Islet precursor cell (in vitro differentiated cells): ENCODE measurements around the gene ATP6V1B1.
A peak's percentile ranks its signal among the peaks of the same experiment; 100 is the strongest.

ENCODE experiments used
- DNase-seq: peaks from one replicate; pipeline ENCODE4 v3.0.0-alpha.2; 2018

The ATP6V1B1 gene

DNA sequence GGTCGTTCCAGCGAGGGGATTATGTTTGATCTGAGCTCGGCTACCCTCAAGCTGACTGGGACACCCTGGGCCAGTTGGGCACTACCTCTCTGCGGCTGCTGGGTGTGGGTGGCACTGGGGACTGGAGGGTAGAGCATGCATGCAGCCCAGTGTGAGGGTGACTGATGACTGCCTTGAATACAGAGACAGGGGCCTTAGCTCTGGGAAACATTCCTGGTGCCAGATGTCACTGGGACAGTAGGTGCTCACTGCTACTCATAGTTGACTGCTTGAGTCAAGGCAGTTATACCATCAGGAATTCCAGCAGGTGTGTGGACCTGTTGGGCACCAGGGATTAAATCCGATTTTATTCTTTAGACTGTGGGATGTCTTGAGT, 33.6 kb upstream of the ATP6V1B1 start:
- no peak for DNase-seq

DNA sequence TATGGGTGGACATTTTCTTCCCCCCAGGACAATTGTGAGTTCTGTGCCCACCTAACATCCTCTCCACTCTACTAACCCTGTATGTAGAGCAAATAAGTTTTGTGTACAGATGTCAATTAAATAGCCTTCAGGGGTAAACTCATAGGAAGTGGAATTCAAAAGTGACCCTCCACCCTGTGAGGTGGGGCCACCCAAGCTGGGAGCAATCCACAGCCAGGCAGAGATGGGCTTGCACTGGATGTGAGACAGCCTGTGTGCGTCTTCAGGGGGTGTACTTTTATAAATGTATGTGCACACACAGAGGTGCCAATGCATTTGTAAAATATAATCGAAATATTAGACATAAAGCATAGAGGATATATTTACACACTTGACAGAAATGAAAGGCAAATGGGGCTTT, 33.1 kb upstream of the ATP6V1B1 start:
- no peak for DNase-seq

DNA sequence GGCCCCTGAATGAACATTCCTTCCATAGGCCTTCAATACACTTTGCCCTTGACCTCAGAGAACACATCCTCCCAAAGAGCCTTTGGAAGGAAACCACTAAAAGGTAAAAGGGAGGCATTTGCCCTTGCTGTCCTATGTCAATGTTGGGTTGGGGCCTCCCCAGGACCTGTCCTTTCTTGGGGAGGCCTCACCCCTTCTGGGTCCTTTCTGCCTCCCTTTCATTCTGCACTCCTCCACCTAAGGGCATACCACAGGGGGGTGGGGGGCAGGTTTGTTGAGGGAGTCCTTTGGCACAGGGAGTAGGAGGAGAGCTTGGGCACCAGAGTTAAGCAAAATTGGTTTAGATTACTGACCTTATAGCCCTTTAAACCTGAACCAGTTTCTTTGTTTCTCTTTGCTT, 32.5 kb upstream of the ATP6V1B1 start:
- DNase-seq, result no peak

DNA sequence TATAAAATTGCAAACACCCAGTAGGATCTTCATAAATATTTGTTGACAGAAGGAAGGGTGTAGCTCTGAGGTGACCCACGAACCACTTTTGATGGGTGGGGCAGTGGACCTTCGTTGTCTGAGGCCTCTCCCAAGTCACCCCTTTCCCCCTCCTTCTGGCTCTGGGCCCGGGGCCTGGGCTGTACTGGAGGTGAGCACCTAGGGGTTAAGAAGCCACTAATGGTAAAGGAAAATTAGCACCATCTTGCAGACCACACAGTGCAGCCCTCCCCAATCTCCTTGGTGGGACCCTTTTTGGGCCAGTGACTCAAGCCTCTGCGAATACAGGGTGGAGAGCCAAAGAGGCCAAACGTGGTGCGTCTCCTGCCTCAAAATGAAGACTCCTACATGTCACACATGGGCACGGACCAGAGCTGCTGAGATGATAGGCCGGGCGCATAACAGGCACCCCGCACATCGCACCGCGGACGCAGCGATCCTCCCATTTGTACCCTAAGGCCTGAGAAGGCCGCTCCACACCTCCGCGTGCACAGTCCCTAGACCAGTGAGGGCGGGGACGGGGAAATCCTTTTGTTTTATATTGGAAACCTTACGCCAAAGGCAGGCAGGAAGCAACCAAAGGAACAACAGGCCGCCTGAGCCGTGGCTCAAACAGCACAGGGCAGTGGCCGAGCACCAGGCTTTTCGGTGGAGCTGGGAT, 31.9 kb upstream of the ATP6V1B1 start:
- peak; percentile 55 for DNase-seq

DNA sequence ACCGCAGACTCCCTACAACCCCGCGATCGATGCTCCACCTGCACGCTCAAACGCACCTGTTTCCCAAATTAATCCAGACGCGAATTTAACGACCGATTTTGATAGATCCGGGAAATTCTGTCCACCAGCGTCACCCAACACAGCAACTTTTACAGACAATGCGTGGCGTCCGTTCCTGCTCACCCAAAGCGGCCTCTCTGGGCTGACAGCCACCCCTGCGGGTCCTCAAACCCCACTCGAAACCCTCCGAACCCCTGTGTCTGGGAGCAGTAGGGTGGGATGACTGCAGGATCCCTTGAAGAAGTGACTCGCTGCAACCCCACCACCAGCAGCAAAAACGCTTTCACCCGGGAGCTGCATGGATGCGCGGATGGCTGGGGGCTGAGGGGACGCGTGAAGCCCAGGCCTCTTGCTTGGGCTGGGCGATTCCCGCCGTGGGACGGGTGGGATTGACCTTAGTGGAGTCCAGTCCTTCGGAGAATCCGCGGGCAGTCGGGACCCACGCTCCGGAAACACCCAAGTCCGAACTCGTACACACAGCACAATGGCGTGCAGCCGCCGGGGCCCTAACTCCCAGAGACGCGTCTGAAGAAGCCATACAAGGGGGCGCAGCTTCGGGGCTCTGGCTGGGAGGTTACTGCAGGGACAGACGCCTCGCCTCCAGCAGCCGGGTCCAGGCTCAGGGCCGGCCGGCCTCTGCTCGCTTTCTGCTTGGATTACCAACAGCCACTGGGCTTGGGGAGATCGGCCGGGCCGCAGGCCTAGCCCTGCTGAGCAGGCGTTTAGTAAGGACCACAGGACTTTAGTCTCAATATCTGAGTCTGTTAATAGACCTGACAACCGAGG, 31.1 kb upstream of the ATP6V1B1 start:
- peak; percentile 61 for DNase-seq

DNA sequence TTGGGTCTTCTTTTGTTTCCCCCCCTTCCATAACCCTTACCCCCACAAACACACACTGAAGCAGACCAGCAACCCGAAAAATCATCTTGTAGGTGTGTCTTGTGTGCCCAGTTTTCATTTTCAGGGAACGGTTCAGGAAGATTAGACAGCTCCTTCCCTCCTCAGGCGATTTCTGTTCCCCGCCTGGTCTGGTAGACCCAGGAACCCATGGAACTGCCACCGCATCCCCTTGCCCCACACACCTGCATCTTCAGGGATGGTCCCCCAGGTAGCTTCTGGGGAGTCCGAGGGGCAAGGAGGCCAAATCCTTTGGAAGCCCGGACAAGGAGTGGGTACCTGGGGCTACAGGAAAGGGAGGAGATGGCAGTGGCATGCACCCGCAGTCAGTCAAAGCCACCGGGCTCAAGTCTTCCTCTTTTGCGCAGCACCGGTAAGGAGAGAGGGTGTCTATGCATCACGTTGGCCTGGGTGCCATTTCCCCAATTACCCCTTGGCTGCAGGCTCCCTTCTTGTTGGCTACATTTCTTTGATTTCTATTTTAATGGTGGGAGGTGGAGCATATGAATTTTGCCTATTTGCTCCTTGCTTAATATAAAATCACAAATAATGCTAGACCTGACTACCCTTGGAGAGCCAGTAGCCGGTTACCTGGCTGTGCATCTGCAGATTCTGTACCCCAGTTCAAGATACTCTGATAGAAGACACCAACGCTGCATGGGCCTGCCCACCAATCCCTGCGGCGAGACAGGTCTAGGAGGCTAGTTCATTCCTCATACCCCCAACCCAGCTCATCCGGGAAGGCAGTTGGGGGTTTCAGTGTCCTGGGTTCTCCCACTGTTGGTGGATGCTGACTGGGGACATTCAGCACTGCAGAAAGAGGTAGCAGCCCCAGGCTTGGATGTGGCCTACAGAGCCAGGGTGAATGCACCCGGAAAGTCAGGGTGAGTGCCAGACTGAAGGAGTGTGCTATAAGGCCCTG, 30.0 kb upstream of the ATP6V1B1 start:
- DNase-seq, result no peak

DNA sequence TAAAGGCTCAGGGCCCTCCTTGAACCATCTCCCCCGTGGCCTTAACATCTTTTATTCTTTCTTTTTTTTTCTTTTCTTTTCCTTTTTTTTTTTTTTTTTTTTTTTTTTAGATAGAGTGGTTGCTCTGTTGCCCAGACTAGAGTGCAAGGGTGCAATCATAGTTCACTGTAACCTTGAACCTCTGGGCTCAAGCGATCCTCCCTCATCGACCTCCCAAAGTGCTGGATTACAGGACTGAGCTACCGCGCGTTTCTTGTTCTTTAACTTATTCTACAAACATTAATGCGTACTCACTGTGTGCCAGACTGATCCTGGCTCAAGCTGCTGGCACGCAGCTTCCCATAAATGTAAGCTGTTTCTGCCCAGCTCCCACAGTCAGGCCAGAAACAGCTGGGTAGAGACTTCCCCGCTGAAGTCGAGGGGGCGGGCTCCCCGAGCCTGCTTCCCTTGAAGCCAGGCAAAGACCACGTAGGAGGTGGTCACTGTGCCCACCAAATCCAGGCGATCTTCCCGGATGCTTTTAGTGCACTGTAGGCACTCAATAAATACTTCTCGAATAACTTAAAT, 29.2 kb upstream of the ATP6V1B1 start:
- DNase-seq, result peak; percentile 32

DNA sequence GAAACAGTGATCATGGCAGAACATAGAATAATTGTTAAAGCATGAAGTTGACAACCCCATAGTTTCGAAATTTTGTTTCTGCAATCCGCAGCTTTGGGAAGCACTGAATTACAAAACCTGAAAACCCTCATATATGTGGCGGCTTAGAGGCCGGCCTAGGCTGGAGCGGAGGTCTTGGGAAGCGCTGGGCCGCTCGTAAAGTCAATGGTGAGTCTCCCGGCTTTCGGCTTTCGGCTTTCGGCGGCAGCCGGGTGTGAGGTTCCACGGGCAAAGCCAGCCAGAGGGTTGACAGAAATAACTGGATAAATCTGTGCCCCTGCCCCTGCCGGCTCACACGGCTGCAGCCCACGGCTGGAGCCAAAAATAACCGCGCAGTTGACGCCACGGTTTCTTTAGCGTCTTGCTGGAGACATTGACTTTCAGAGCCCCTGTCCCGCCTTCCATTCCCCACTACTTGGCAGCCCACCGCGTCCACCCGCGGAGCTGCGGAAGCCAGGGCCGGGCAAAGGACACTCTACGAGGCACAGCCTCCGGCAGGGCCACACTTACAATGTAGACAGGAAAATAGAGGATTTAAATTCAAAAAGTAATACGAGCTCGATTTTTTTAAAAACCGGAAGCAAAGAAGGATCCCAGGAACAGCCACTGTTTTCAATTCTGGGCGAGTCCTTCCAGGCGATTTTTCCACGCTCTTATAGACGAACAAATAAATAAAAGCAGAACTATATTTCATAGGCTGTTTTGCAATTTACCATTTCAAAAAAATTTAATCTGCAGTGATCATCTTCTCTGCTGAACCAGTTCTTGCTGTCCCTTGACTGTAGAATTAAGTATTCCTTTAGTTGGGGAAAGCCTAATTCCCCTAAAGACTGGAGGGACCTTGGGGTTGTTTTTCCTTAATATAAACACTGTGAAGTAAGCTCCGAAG, 28.3 kb upstream of the ATP6V1B1 start:
- DNase-seq, result peak; percentile 63

DNA sequence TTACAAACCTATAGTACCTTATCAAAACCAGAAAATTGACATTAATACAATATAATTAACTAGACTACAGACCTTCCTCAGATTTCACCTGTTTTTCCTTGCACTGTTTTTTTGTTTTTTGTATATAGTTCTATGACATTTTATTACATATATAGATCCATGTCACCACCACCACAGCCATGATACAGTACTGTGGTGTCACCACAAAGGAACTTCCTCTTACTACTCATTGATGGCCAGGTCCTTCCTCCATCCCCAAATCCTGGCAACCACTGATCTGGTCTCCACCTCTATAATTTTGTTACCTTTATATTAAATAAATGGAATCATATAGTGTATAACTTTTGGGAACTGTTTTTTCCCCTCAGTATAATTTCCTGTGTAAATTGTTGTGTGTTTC, 19.4 kb upstream of the ATP6V1B1 start:
- no peak for DNase-seq

DNA sequence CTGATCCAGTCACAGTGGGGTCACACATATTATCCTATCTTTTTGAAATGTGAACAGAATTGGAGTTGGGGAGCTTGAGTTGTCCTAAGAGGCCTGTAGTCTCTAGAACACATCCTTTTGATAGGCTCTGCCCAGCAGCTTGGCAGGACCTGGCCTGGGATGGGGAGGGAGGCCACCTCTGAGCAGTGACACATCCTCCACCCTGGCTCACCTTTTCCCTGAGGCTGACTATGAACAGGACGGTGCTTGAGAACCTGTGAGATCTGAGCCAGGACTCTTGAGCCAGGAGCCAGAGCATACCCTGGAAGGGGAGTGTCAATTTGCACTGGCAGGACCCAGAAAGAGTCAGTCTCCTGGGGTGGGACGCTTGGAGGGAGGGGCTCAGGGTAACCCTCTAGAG, 17.7 kb upstream of the ATP6V1B1 start:
- peak; percentile 42 for DNase-seq

DNA sequence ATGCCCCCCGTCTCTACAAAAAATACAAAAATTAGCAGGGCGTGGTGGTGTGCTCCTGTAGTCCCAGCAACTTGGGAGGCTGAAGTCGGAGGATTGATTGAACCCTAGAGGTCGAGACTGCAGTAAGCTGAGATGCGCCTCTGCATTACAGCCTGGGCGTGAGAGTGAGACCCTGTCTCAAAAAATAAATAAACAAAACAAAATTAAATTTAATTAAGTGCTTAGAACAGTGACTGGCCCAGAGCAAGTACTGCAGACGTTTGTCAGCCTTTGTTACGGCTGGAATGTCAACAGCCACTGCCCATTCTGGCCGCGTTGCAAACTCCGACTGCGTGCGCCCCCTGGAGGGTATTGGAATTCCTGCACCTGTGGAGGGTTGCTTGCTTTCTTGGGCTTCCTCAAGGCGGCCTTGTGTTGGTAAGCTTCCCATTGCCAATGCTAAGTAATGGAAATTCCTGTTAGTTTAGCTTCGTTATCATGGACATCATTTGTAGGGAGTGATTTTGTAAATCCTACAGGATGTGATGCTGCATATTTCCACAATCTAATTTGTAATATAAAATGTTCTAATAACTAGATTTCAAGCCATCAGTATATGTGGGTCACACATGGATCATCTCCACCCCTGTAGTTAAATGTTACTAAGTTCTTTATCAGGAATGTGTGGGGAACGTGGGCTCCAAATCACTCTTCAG, 15.9 kb upstream of the ATP6V1B1 start:
- peak; percentile 93 for DNase-seq

DNA sequence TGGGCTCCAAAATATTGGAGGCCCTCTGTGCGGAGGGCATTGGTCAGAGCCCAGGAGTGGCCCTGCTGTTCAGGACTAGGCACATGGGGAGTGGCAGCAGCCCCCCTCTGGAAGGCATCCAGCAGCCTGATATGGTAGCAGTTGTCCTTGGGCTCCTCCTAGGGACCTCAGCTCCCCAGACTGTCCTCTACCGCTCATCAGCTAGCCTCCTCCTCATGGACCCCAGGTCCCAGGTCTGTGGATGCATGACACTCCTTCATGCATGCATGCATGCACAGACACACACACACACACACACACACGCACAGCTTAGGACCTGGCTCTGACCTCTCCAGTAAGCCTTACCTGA, 15.4 kb upstream of the ATP6V1B1 start:
- peak; percentile 44 for DNase-seq

DNA sequence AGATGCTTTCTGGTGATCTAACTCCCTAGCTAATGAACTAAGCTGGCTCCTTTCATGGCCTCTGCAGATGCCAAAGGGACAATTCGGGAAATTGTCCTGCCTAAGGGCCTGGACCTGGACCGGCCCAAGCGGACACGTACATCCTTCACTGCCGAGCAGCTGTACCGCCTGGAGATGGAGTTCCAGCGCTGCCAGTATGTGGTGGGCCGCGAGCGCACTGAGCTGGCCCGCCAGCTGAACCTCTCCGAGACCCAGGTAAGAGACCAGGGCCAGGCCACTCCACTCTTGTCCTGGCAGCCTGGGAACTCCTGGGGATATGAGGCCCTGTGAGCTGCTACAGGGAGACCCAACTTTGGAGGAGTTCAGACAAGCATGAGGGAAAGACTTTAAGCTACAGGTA, 14.7 kb upstream of the ATP6V1B1 start:
- peak; percentile 52 for DNase-seq

DNA sequence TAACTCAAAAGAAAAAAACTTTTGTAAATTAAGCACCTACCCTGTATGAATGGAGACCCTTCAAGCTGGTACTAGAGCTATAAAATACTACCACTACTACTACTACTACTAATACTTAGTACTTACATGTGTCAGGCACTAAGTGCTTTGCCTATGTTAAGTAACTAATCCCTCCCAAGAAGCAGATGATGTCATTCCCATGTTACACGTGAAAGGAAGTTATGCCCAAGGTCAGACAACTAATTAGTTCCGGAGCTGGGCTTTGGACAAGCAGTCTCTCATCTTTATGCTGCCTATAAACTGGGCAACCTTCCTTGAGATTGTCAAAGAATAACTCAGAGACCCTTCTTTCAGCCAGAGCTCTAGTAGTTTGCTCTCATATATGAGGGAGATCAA, 13.9 kb upstream of the ATP6V1B1 start:
- DNase-seq, result no peak

DNA sequence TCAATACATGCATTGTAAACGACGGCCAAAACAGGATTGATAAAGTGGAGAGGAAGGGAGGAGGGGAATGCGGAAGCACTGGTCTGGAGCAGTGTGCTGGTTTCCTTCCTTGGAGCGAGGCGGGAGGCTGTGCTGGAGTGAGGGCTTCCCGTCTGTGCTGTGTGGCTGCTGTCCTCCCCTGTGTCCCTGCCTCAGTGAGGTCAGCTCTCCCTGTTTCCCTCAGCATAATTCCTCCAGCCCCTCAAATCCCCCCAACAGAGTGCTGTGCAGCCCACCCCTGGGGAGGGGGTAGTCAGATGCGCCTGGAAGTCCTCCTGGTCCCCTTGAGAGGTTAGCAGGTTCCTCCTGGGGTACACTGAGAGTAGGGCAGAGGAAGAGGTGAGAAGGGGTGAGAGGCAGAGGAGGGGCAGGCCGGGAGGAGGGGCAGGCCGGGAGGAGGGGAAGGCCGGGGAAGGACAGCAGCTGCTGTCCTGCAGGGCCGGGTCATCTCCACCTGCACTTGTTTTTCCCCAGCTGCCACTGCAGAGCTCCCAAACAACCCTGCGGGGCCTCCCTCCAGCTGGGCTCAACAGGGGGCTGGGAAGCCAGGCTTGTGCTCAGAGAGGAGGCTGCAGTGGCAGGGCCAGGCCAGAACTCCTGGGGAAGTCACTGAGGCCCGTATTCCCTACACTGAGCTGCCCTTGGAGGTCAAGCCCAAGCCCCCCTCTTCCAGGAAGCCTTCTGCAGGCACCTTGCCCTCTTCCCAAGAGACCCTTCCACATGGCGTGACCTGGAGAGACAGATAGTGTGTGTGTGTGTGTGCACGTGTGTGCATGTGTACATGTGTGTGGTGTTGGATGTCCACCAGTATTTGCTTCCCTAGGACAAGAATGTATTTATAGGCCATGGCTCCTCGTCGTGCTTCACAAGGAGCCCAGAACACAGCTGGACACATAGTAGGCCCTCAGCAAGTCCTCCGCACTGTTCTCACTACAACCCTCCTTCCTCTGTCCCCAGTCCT, 13.2 kb upstream of the ATP6V1B1 start:
- DNase-seq, result peak; percentile 54

DNA sequence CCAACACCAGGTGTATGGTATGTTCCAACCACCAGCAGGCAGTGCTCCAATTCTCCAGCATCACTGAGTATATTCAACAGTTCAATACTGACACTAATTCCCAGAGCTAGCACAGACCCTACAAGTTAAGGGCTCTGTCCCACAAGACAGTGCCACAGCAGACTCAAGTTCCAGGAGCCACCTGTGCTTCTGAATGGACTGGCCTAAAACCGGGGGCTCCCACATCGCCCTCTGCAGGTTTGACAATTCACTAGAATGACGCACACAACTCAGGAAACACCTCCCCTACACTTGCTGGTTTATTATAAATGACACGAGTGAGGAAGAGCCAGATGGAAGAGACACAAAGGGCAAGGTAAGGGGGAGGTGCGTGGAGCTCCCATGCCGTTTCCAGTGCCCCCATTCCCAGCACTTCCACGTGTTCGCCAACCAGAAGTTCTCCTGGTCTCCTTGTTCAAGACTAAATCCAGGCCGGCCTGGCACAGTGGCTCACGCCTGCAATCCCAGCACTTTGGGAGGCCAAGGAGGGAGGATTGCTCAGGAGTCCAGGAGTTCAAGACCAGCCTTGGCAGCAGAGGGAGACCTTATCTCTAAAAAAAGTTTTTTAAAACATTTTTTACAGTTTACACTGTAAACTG, 12.2 kb upstream of the ATP6V1B1 start:
- DNase-seq, result peak; percentile 67

DNA sequence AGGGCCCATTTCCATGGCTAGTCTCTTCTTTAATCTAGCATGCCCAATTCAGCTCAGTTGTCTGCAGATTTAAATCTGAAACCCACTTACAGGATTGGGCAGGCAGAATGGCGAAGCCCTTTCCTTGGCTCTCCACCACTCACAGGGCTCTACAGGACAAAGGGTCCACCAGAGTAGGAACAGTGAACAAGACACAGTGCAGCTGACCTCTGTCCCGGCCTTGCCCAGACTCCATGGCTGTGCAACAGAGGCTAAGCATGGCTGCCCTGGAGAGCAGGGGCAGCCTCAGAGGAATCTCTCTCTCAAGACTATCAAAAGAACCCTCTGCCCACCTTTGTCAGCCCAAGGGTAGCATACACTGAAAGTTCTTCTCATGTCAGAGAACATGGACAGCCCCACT, 9.7 kb upstream of the ATP6V1B1 start:
- peak; percentile 44 for DNase-seq

DNA sequence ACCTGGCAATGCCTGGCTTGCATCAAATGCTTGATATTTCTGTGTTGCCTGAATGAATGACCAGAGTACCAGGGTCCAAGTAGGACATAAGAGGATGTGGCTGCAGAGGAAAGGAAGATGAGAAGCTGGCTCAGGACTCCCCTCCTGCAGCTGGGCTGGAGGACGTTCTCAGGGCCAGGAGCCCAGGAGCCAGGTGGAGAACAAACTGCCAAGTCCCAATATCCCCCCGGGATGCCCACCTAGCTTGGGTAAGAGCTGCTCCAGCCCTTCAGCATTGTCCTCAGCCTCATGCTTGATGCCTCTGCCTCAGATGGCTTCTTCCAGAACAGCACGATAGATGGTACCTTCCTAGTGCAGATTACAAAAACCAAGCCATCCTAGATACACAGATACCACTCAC, 8.6 kb upstream of the ATP6V1B1 start:
- no peak for DNase-seq

DNA sequence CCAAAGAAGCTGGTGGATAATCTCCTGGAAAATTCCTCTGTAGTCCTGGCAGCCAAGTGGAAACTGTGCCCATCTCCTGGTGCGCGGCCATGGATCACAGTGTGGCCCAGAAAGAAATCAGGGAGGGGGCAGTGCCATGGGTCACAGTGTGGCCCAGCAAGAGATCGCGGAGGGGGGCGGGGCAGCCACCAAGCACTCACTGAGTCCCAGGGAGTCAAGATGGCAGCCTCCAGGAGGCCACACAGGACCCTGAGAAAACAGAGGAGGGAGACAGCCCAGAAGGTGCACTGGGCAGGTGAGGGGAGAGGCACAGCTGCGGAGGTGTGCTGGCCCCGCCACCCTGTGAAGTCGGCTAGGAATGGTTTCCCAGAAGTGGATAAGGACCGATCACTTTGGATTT, 8.1 kb upstream of the ATP6V1B1 start:
- DNase-seq, result peak; percentile 35
